Thoracic aorta (tissue), 2 donors: ENCODE measurements around the gene BRWD1. TPM values are rescaled to one million over a fixed set of nuclear protein-coding genes. Genes with fewer than 3 reads are reported as not detected.

Experiments
- ATAC-seq: fragments of 150-250 bp; one replicate; pipeline ENCODE4 v1.8.0; 2017; ENCODE audit warnings: low read depth; ENCODE audit not compliant: insufficient number of reproducible peaks, low FRiP score
- DNase-seq: peaks from one replicate; pipeline ENCODE4 v3.0.0-alpha.2; 2020; ENCODE audit warnings: low spot score
- H3K27ac ChIP-seq, 2 donors: fragments of 200-600 bp; sonication (generic); 1 replicate in 1 of 2; 2 replicates in 1 of 2; pipeline ENCODE4 v1.5.1; 2016; ENCODE audit warnings: mild to moderate bottlenecking in 2 of 2, moderate library complexity in 2 of 2
- H3K27me3 ChIP-seq: fragments of 200-600 bp; sonication (generic); replicated peaks from 2 replicates; pipeline ENCODE4 v1.6.0; 2016; ENCODE audit warnings: mild to moderate bottlenecking; ENCODE audit not compliant: insufficient read depth
- H3K36me3 ChIP-seq: fragments of 200-600 bp; sonication (generic); one replicate; pipeline ENCODE4 v1.5.1; 2016
- H3K4me1 ChIP-seq, 2 donors: fragments of 200-600 bp; sonication (generic); 1 replicate in 1 of 2; 2 replicates in 1 of 2; pipeline versions ENCODE4 v1.5.1 to v1.6.0; 2016; ENCODE audit warnings: low read depth in 2 of 2, mild to moderate bottlenecking in 1 of 2; ENCODE audit not compliant: control insufficient read depth in 1 of 2
- H3K4me3 ChIP-seq: fragments of 200-600 bp; sonication (generic); 2 replicates; pipeline ENCODE4 v1.5.1; 2016; ENCODE audit warnings: mild to moderate bottlenecking
- H3K9me3 ChIP-seq: fragments of 200-600 bp; sonication (generic); 2 replicates; pipeline ENCODE4 v1.5.1; 2016
- total RNA-seq, 2 donors: library from RNA; depleted of rRNA; stranded (reverse); fragments of >200 nt; gene quantifications; one replicate each; pipeline versions ENCODE4 v1.1.0 to v1.2.3, GENCODE V29; 2016
- TF ChIP-seq, protein P1 (sequence below): fragments of 200-600 bp; sonication (generic); IDR thresholded peaks from one replicate; pipeline ENCODE4 v1.5.1; 2019; ENCODE audit warnings: antibody characterized with exemption

BRWD1 gene
- total RNA-seq, 2 donors from 2014 or later = 56.0 to 81.6 TPM

DNA sequence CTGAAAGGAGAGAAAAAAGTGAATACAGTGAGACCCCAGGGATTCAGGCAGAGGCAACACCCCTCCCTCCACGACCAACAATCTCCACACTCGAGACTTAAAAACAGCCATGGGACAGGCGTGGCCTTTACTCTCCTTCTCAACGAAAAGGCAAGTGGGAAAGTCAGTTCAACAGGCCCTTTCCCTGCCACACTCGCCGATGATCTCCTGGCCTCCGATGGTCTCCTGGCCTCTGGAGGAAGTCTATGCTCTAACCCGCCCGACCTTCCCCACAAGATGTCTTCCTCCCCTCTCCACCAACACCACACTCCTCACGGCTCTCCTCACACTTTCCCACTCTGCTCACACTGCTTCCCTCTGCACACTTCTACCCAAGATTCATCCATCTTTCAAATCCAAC lies 137.8 kb downstream of the BRWD1 start:
- Histone ChIP-seq H3K36me3 (no peaks in the 10 kb centered on the region), H3K27me3 (no peaks in the 10 kb centered on the region), H3K27ac (no peak overlapping the region), H3K9me3 (no peaks in the 10 kb centered on the region), H3K4me3 (no peak overlapping the region), H3K4me1 (no peaks in the 10 kb centered on the region)
- TF ChIP-seq, protein P1, sequence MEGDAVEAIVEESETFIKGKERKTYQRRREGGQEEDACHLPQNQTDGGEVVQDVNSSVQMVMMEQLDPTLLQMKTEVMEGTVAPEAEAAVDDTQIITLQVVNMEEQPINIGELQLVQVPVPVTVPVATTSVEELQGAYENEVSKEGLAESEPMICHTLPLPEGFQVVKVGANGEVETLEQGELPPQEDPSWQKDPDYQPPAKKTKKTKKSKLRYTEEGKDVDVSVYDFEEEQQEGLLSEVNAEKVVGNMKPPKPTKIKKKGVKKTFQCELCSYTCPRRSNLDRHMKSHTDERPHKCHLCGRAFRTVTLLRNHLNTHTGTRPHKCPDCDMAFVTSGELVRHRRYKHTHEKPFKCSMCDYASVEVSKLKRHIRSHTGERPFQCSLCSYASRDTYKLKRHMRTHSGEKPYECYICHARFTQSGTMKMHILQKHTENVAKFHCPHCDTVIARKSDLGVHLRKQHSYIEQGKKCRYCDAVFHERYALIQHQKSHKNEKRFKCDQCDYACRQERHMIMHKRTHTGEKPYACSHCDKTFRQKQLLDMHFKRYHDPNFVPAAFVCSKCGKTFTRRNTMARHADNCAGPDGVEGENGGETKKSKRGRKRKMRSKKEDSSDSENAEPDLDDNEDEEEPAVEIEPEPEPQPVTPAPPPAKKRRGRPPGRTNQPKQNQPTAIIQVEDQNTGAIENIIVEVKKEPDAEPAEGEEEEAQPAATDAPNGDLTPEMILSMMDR = no peak
- ATAC-seq (no peak), DNase-seq (no peak)

DNA sequence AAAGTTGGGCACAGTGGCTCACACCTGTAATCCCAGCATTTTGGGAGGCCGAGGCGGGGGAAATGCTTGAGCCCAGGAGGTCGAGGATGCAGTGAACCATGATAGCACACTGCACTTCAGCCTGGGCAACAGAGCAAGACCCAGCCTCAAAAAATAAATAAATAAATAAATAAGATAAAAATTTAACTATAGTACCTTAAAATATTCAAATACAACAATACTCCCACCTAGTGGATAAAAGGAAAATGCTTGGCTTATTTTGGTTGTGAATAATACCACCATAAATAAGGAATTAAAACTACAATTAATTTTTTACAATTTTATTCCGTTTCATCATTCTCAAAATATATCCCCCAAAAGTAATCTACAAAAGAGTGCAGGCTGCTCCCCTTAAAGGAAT lies 138.3 kb downstream of the BRWD1 start:
- Histone ChIP-seq H3K4me1 (no peaks in the 10 kb centered on the region), H3K27ac (no peak overlapping the region), H3K36me3 (no peaks in the 10 kb centered on the region), H3K27me3 (no peaks in the 10 kb centered on the region), H3K9me3 (no peaks in the 10 kb centered on the region), H3K4me3 (no peak overlapping the region)
- TF ChIP-seq, protein P1 = peak; percentile 65
- ATAC-seq (no peak), DNase-seq (no peak)

DNA sequence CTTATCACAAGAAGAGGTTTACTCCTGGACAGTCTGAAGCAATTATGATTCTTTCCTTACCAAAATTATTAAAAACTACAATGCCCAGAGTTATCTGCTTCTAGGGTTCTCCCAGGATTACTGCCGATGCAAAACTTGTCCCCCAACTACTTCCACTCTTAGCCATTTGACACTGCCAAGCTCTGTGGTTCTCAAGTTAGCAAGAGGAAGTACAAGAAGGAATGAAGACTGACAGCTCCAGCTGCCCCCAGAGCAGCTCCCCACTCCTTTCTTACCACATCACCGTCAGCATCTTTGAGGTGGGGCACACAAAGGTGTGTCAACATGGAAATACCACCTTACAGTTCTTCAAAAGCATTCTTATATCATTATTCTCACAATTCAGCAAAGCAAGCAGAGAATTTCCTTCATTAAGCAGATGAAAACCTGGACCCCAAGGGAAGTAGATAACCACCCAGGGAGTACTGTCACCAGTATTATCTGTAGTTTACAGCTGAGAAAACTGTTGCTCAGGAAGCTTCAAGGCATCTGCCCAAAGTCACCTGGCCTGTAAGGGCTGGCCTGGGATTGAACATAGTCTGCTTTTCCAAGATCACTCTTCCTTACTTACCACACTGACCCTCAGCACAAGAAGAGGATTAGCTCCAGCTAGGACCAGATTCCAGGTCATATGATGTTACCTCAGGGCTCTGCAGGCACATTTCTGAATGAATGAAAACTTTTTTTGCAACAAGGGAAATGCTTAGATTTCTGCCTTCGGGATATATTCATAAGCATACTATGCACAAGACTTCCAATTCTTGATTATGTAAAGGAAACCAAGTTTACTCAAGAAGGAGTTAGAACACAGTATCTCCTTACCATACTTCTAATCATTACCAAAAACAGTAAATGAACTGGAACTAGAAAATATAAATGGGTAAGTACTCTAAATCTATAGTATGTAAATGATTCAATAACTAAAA lies 139.4 kb downstream of the BRWD1 start:
- TF ChIP-seq, protein P1 = no peak
- ATAC-seq (no peak), DNase-seq (no peak)
- Histone ChIP-seq H3K4me3 (no peak overlapping the region), H3K9me3 (no peaks in the 10 kb centered on the region), H3K4me1 (no peaks in the 10 kb centered on the region), H3K27ac (no peak overlapping the region), H3K36me3 (no peaks in the 10 kb centered on the region), H3K27me3 (no peaks in the 10 kb centered on the region)

DNA sequence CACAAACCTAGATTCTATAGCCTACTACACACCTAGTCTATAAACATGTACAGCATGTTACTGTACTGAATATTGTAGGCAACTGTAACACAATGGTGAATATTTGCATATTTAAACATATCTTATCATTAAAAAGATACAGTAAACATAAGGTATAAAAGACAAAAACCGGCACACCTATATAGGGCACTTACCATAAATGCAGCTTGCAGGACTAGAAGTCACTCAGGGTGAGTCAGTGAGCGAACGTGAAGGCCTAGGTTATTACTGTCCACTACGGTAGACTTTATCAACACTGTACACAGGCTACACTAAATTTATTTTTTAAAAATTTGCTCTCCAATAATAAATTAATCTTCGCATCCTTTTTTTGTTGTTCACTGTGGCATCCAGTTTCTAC lies 143.5 kb downstream of the BRWD1 start:
- Histone ChIP-seq H3K27me3 (no peaks in the 10 kb centered on the region), H3K36me3 (no peaks in the 10 kb centered on the region), H3K4me3 (no peak overlapping the region), H3K4me1 (no peaks in the 10 kb centered on the region), H3K27ac (no peak overlapping the region), H3K9me3 (no peaks in the 10 kb centered on the region)
- DNase-seq = no peak
- TF ChIP-seq, protein P1 = no peak
- no peak for ATAC-seq

DNA sequence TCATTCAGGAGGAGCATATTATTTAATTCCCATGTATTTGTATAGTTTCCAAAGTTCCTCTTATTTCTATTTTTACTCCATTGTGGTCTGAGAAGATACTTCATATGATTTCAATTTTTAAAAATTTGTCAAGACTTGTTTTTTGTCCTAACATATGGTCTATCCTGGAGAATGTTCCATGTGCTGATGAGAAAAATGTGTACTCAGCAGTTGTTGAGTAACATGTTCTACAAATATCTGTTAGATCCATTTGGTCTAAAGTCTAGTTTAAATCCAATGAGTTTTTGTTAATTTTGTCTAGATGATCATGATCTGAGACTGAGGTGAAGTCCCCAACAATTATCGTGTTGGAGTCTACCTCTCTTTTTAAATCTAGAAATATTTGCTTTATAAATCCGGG lies 144.6 kb downstream of the BRWD1 start:
- Histone ChIP-seq H3K4me3 (no peak overlapping the region), H3K27ac (no peak overlapping the region), H3K36me3 (no peaks in the 10 kb centered on the region), H3K27me3 (no peaks in the 10 kb centered on the region), H3K9me3 (peaks cover 5% of the 10 kb centered on the region), H3K4me1 (no peaks in the 10 kb centered on the region)
- TF ChIP-seq, protein P1 = no peak
- DNase-seq (no peak), ATAC-seq (no peak)
